Lower lobe of right lung (tissue), 2 donors: ENCODE measurements around the gene KRT13. TPM values are rescaled to one million over a fixed set of nuclear protein-coding genes. Genes with fewer than 3 reads are reported as not detected.
"Not testable (repeated sequence)": the region's sequence is repeated elsewhere in the genome, so short reads cannot be mapped to it uniquely, and the experiment has no call there.

Source experiments
- ATAC-seq, 2 donors: fragments of 200-7000 bp; cut with Tn5 transposase; one replicate each; pipeline ENCODE4 v1.9.1; 2020 to 2022; ENCODE audit warnings: mild to moderate bottlenecking in 2 of 2, moderate library complexity in 2 of 2
- DNase-seq: peaks from one replicate; pipeline ENCODE4 v3.0.0-alpha.2; 2020
- H3K27ac ChIP-seq: fragments of 200-600 bp; one replicate; pipeline ENCODE4 v1.8.0; 2022
- H3K27me3 ChIP-seq: fragments of 200-600 bp; one replicate; pipeline ENCODE4 v1.8.0; 2022; ENCODE audit warnings: low read depth
- H3K36me3 ChIP-seq: fragments of 200-600 bp; one replicate; pipeline ENCODE4 v1.8.0; 2022; ENCODE audit warnings: mild to moderate bottlenecking
- H3K4me1 ChIP-seq: fragments of 200-600 bp; one replicate; pipeline ENCODE4 v1.8.0; 2022
- H3K4me3 ChIP-seq: fragments of 200-600 bp; one replicate; pipeline ENCODE4 v1.8.0; 2022; ENCODE audit warnings: mild to moderate bottlenecking
- H3K9me3 ChIP-seq: fragments of 200-600 bp; one replicate; pipeline ENCODE4 v1.8.0; 2022
- CTCF ChIP-seq: fragments of 200-600 bp; IDR thresholded peaks from one replicate; pipeline ENCODE4 v1.8.0; 2022; ENCODE audit warnings: antibody characterized with exemption, mild to moderate bottlenecking
- intact Hi-C: fragments of 100-400 bp; cut with DNase I; formaldehyde crosslinking; loops from one replicate; pipeline ENCODE4 v1.11.0; 2022
- total RNA-seq: library from RNA; stranded (reverse); fragmentation: NEBNext Ultra II Directional; extraction: Animal tissue kit (Norgen Biotek cat#: 25700); gene quantifications from one replicate; pipeline ENCODE4 v1.2.1, GENCODE V29; 2021
- donor health status: DM: no; HTN: yes; CAD: no; lungs with severe emphysema.

KRT13 gene
- total RNA-seq, 1 donor from 2014 or later = 5.2 TPM

DNA sequence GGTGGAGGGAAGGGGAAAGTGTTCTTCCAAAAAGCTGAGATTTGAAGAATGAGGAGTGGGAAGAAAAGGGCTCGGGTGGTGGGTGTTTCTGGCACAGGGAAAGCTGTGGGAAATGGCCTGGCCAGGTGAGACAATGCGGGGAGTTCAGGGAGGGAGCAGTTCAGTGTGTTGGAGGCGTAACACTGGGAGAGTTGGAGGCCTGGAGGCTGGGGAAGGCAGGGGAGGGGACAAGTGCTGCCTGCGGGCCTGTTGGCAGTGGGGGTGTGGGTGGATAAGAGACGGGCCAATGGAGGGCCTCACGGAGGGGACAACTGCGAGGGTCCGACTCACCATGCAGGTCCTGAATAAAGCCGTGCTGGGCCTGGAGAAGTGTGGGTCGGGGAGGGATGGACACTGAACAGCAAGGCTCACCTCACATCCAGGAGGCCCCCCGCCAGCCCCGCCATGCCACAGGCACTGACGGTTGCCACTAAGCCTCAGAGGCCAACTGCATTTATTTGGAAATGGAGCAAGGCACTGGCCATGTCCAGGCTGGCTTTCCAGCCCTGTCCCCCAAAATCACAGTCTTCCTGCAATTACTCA lies 40.5 kb upstream of the KRT13 start:
- Histone ChIP-seq H3K4me1 (peaks cover 21% of the 10 kb centered on the region), H3K4me3 (no peak overlapping the region), H3K27me3 (no peaks in the 10 kb centered on the region), H3K36me3 (no peaks in the 10 kb centered on the region), H3K27ac (no peak overlapping the region), H3K9me3 (no peaks in the 10 kb centered on the region)
- ATAC-seq (no peak), DNase-seq (no peak)
- intact Hi-C loops = no loop called here
- TF ChIP-seq CTCF = no peak

DNA sequence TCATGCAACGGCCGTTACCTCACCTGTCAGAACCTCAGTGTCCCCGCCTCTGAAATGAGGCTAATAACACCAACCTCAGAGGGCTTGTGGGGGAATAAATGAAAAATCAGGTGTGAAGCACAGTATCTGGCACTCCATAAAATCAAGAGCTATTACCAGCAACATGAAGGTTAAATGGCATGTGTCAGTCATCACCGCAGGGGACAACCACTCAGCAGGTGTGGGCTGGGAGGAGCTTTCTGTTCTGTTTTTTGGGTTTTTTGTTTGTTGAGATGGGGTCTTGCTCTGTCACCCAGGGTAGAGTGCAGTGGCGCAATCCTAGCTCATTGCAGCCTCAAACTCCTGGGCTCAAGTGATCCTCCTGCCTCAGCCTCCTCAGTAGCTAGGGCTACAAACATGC lies 39.5 kb upstream of the KRT13 start:
- intact Hi-C loops = no loop called here
- no peak for ATAC-seq
- TF ChIP-seq CTCF = no peak
- Histone ChIP-seq H3K36me3 (no peaks in the 10 kb centered on the region), H3K27ac (no peak overlapping the region), H3K27me3 (no peaks in the 10 kb centered on the region), H3K9me3 (no peaks in the 10 kb centered on the region), H3K4me1 (peaks cover 21% of the 10 kb centered on the region), H3K4me3 (no peak overlapping the region)
- no peak for DNase-seq

- ATAC-seq = peak; percentile 29 to 33
These were observed 39.1 kb upstream of the KRT13 start for GRCh38 chr17:41544491-41544892.

GRCh38 chr17:41542786-41543185 lies 37.4 kb upstream of the KRT13 start:
- H3K9me3 ChIP-seq, H3K27me3 ChIP-seq, H3K4me3 ChIP-seq, ATAC-seq, H3K27ac ChIP-seq, H3K4me1 ChIP-seq, H3K36me3 ChIP-seq, intact Hi-C loops, DNase-seq: not testable (repeated sequence)

More at GRCh38 chr17:41544491-41544892, 39.1 kb upstream of the KRT13 start:
- Histone ChIP-seq H3K4me1 (peaks cover 19% of the 10 kb centered on the region), H3K27me3 (no peaks in the 10 kb centered on the region), H3K27ac (peak overlapping the region; percentile 49), H3K36me3 (no peaks in the 10 kb centered on the region), H3K9me3 (no peaks in the 10 kb centered on the region), H3K4me3 (no peak overlapping the region)
- no peak for TF ChIP-seq CTCF
- intact Hi-C loops = no loop called here
- no peak for DNase-seq

- no peak overlapping the region for H3K27ac ChIP-seq
- H3K27me3 ChIP-seq = no peaks in the 10 kb centered on the region
- no peak for DNase-seq
- no peak for ATAC-seq
- intact Hi-C loops = no loop called here
- H3K4me3 ChIP-seq = no peak overlapping the region
- H3K4me1 ChIP-seq = no peaks in the 10 kb centered on the region
- H3K36me3 ChIP-seq = no peaks in the 10 kb centered on the region
- TF ChIP-seq CTCF = no peak
- no peaks in the 10 kb centered on the region for H3K9me3 ChIP-seq
These were observed 36.9 kb upstream of the KRT13 start for GRCh38 chr17:41542357-41542756.

- no peak overlapping the region for H3K4me3 ChIP-seq
- H3K4me1 ChIP-seq = no peaks in the 10 kb centered on the region
- no peak for TF ChIP-seq CTCF
- H3K27me3 ChIP-seq = no peaks in the 10 kb centered on the region
- H3K27ac ChIP-seq = no peak overlapping the region
- intact Hi-C loops = no loop called here
- H3K9me3 ChIP-seq = no peaks in the 10 kb centered on the region
- no peaks in the 10 kb centered on the region for H3K36me3 ChIP-seq
- DNase-seq = no peak
- ATAC-seq = no peak
These were observed 35.7 kb upstream of the KRT13 start for GRCh38 chr17:41540921-41541625.
